Measurements from ENCODE around the gene SCAMP5.

DNA sequence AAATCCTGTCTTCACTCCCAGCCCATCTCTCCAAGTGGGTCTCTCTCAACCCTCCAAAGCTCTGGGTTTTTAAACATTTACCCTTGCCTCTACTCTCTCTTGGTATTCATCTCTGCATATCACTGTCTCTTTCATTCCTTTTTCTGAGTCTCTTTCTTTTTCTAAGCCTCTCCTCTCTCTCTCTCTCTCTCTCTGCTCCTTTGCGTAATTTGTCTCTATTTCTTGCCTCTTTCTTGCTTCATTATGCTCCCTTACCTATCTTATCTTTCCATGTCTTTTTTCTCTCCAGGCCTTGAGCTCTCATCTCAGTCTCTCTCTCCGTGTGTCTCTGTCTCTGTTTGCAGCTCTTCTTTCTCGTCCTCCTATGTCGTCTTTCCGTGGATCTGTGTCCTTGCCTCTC is 678 bp upstream of the SCAMP5 start:
- TF ChIP-seq EZH2 (IDR thresholded peaks at IDR 0.05) (no peak), POLR2AphosphoS5 (IDR thresholded peaks at IDR 0.05; ENCODE audit: borderline replicate concordance, low read depth, low read length) (no peak), FOXP2 (optimal IDR thresholded peaks at IDR 0.05; ENCODE audit: control extremely low read depth, extremely low read length, insufficient read depth) (no peak)
